ENCODE measurements around the gene GFOD1.

The GFOD1 gene

GRCh38 chr6:13358511-13358910 is 128.9 kb downstream of the GFOD1 start:
- FAIRE-seq (no peak), DNase-seq (ENCODE audit: low spot score) (no peak)

- FAIRE-seq, result no peak
Measured at GRCh38 chr6:13357551-13358075, 129.8 kb downstream of the GFOD1 start.

GRCh38 chr6:13355999-13356785 is 131.2 kb downstream of the GFOD1 start:
- no peak for DNase-seq (ENCODE audit: low spot score)
- FAIRE-seq, result no peak

More at GRCh38 chr6:13357551-13358075, 129.8 kb downstream of the GFOD1 start:
- peak; percentile 47 for DNase-seq (ENCODE audit: low spot score)

- DNase-seq (ENCODE audit: low spot score) (peak; percentile 74), FAIRE-seq (no peak)
Measured at GRCh38 chr6:13355043-13355945, 132.1 kb downstream of the GFOD1 start.

- FAIRE-seq (no peak), DNase-seq (ENCODE audit: low spot score) (peak; percentile 44)
Measured at GRCh38 chr6:13354331-13355042, 132.9 kb downstream of the GFOD1 start.

GRCh38 chr6:13352165-13352564 is 135.2 kb downstream of the GFOD1 start:
- FAIRE-seq, result no peak

GRCh38 chr6:13351271-13351670 is 136.1 kb downstream of the GFOD1 start:
- DNase-seq (ENCODE audit: low spot score), result no peak
- FAIRE-seq, result no peak

More at GRCh38 chr6:13352165-13352564, 135.2 kb downstream of the GFOD1 start:
- DNase-seq (ENCODE audit: low spot score), result no peak

GRCh38 chr6:13349811-13350506 is 137.4 kb downstream of the GFOD1 start:
- FAIRE-seq (no peak), DNase-seq (ENCODE audit: low spot score) (no peak)

- DNase-seq (ENCODE audit: low spot score) (no peak), FAIRE-seq (no peak)
Measured at GRCh38 chr6:13348334-13349113, 138.9 kb downstream of the GFOD1 start.

- FAIRE-seq, result no peak
Measured at GRCh38 chr6:13346245-13346644, 141.2 kb downstream of the GFOD1 start.

GRCh38 chr6:13342414-13343019 is 144.9 kb downstream of the GFOD1 start:
- no peak for DNase-seq (ENCODE audit: low spot score)
- no peak for FAIRE-seq

More at GRCh38 chr6:13346245-13346644, 141.2 kb downstream of the GFOD1 start:
- DNase-seq (ENCODE audit: low spot score), result no peak

- no peak for FAIRE-seq
- no peak for DNase-seq (ENCODE audit: low spot score)
Measured at GRCh38 chr6:13339863-13340630, 147.4 kb downstream of the GFOD1 start.

- DNase-seq (ENCODE audit: low spot score), result no peak
- FAIRE-seq, result no peak
Measured at GRCh38 chr6:13338038-13338437, 149.4 kb downstream of the GFOD1 start.

GRCh38 chr6:13336553-13336952 is 150.8 kb downstream of the GFOD1 start:
- no peak for FAIRE-seq

GRCh38 chr6:13334953-13335352 is 152.4 kb downstream of the GFOD1 start:
- DNase-seq (ENCODE audit: low spot score), result peak; percentile 33
- FAIRE-seq, result no peak

More at GRCh38 chr6:13336553-13336952, 150.8 kb downstream of the GFOD1 start:
- DNase-seq (ENCODE audit: low spot score), result peak; percentile 77

GRCh38 chr6:13332349-13332706 is 155.1 kb downstream of the GFOD1 start:
- DNase-seq (ENCODE audit: low spot score), result no peak
- FAIRE-seq, result no peak

- peak; percentile 25 for DNase-seq (ENCODE audit: low spot score)
- no peak for FAIRE-seq
Measured at GRCh38 chr6:13331516-13332348, 155.7 kb downstream of the GFOD1 start.

GRCh38 chr6:13328875-13329183 is 158.6 kb downstream of the GFOD1 start:
- no peak for DNase-seq (ENCODE audit: low spot score)
- no peak for FAIRE-seq
